Esophagus muscularis mucosa (tissue), 3 donors: Measurements from ENCODE around the gene DNAH11.

Experiments used
- CTCF ChIP-seq, 3 experiments: fragments of 200-600 bp in 2 of 3; fragments of 450-650 bp in 1 of 3; sonication (generic) in 2 of 3; IDR thresholded peaks; one replicate each; pipeline ENCODE4 v1.5.1; 2017 to 2019; ENCODE audit warnings: antibody characterized with exemption in 3 of 3, mild to moderate bottlenecking in 2 of 3, moderate library complexity in 1 of 3
- POLR2AphosphoS5 ChIP-seq, 2 donors: sonication (generic); formaldehyde crosslinking; IDR thresholded peaks; one replicate each; pipeline ENCODE4 v1.6.1; 2017; ENCODE audit warnings: antibody characterized with exemption in 2 of 2

GRCh38 chr7:21898265-21898930 is 355.6 kb downstream of the DNAH11 start:
- TF ChIP-seq CTCF (IDR thresholded peaks at IDR 0.05) (no peak), POLR2AphosphoS5 (IDR thresholded peaks at IDR 0.05) (no peak)
